ENCODE results near the gene WSCD2.

Gene WSCD2

DNA sequence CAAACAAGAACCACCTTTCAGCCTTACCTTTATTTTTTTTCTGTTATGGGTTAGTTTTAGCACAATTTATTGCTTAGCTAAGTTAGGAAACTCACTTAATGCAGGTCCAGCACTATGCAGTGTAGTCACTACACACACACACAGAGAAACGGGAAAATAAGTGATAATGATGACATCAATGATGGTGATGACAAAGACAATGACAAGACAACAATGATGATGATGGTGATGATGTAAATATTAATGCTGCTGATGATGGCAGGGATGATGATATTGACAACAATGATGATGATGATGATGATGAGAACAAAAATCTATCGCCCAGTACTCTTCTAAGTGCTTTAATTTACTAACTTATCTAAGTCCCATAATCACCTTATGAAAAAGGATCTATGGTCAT, 41.1 kb downstream of the WSCD2 start:
- DNase-seq: no peak

DNA sequence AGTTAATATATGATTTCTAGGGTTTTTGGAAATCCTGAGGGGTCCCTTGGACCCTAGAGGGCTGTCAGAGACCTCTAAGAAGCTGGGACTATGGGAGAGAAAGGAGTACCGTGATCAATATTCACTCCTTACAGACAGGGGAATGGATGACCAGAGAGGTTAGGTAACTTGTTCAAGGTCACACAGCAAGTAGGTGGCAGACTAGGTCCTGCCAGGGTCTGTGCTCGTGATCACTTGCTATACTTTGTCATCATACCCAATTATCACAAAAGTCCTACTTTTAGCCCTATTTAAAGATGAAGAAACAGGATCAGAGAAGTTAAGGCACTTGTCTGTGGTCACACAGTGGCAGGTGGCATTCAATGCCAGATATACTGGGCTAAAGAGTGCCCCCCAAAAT, 42.9 kb downstream of the WSCD2 start:
- no peak for DNase-seq

DNA sequence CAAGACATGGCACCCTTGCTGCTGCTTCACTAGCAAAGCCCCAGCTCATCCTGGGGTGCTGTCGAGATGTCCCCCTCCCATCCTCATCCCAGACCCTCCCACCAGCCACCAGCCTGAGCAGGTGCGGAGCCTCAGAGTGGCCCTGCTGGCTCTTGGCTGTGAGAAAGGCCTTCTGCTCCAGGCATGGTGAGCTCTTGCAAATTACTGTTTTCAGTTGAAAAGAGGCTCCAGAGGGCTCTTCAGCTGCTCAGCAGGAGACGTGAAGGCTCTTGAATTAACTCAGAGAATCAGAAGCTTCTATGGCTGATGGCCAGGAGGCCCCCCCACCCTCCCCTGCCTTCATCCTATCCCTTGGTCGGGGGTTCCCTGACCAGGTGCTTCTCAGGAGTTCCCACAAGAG, 44.1 kb downstream of the WSCD2 start:
- DNase-seq: no peak

GRCh38 chr12:108173892-108174291, 44.8 kb downstream of the WSCD2 start:
- no peak for DNase-seq

- no peak for DNase-seq
Observed at GRCh38 chr12:108174641-108175040, 45.6 kb downstream of the WSCD2 start.

DNA sequence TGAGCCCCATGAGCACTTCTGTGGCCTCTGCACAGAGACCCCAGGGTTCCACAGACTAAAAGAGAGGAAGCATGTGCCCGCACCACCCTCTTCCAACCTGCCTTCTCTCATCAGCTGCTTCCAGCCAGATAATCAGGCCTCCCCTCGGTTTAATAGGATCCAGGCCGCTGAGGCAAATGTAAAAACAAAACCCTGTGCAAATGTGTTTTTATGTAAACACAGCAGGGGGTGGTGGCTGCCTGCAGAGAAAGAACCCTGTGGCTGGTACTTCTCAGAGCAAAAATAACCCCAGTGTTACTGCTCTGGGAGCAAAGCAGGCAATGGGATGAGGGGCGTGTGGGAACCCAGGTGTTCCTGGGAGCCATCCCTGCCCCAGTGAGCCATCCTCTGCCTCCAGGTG, 46.2 kb downstream of the WSCD2 start:
- no peak for DNase-seq

DNA sequence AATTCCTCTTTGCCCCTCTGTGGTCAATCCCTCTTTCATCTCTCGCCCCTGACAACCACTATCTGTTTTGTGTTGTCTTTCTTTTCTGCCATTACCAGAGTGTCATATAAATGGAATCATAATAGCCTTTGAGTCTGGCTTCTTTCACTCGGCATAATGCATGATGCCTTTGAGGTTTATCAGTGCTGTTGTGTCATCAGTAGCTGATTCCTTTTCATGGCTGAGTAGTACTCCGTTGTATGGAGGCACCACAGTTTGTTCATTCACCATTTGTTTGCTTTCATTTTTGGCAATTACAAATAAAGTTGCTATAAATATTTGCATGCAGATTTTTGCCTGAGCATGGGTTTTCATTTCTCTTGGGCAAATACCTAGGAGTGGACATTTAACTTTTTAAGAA, 47.2 kb downstream of the WSCD2 start:
- no peak for DNase-seq

- no peak for DNase-seq
Observed at GRCh38 chr12:108177131-108177530, 48.0 kb downstream of the WSCD2 start.

DNA sequence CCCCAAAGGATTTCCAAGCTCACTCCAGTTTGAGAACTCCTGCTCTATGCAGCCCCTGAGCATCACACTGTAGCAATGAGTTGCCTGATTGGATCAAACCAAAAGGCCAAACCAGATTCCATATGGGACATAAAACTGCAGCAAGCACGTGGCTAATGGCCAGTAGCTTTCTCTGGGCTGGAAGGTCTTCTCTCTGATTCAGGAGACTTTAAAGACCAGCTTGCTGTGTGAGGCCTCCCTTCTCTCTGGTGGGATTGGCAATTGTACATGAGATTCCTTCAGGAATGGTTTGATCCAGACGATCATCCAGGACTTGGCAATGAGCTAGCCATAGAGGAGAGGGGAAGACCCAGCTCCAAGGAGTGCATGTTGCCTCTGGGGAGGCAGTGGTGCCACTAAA, 50.2 kb downstream of the WSCD2 start:
- no peak for DNase-seq

GRCh38 chr12:108180255-108181094, 51.4 kb downstream of the WSCD2 start:
- DNase-seq: no peak

DNA sequence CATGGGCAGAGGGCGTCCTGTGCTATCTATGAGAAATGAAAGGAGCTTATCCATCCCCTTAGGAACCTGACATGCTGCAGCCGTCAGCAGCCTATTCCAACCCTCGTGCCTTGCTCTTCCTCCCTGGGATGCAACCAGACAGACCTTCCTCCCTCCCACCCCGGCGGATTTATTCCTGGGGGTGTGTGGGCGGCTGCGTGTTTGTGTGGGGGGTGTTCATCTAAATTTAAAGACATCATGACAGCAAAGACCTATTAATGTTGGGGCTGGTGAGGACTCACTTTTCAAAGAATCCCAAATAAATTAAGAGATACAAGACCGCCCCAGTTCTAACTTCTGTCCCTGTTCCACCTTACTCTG, 52.0 kb downstream of the WSCD2 start:
- no peak for DNase-seq

DNA sequence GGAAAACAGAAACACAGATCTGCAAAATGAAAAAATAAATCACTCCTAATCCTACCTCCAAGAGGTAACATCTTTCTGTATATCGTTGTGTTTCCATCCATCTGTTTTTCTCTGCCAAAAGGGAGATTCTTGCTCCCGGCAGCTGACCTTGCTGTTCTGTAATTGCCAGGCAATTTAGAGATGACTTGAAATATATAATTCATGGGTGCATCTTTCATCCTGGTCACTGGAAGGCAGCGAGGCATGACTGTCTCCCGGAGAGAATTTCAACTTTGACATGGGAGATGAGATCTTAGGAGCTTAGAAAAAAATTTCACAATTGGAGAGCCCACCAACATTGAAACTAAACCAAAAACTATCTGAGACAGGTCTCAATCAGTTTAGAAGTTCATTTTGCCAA, 53.0 kb downstream of the WSCD2 start:
- DNase-seq: no peak

GRCh38 chr12:108185002-108185401, 55.9 kb downstream of the WSCD2 start:
- no peak for DNase-seq

- no peak for DNase-seq
Observed at GRCh38 chr12:108187831-108188230, 58.7 kb downstream of the WSCD2 start.

- DNase-seq: no peak
Observed at GRCh38 chr12:108190529-108190928, 61.4 kb downstream of the WSCD2 start.

DNA sequence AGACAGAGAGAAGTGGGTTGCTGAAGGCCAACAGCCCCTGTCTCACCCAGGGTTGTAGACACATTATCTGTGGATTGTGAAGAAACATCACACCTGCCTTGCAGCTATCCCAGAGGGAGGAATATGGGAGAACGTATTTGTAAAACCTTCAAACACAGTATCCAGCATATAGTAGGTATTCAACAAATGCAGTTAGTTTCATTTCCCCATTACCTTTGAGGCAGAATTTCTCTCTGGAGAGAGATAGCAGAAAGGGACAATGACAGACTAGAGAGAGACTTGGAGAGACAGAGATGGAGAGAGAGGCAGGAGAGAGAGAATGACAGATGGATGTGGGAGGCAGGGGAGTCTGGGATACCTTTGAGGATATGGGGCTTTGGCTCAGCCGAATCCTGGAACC, 62.0 kb downstream of the WSCD2 start:
- no peak for DNase-seq

- DNase-seq: no peak
Observed at GRCh38 chr12:108191938-108192337, 62.9 kb downstream of the WSCD2 start.

DNA sequence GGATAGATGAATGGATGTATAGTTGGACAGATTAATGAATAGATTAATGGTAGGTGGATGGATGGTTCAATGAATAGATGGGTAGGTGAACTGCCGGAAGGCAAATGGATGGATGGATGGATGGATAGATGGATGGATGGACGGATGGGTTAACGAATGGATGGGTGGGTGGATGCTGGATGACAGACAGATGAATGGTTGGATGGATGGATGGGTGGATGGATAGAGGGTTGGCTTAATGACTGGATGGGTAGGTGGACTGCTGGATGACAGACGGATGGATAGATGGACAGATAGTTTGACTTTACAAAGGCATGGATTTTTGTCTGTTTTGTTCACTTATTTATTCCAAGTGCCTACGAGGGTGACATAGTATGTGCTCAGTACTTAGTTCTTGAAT, 64.4 kb downstream of the WSCD2 start:
- no peak for DNase-seq

- no peak for DNase-seq
Observed at GRCh38 chr12:108193917-108194316, 64.8 kb downstream of the WSCD2 start.

- DNase-seq: no peak
Observed at GRCh38 chr12:108194585-108194984, 65.5 kb downstream of the WSCD2 start.

GRCh38 chr12:108196319-108196718, 67.2 kb downstream of the WSCD2 start:
- DNase-seq: no peak

- DNase-seq: no peak
Observed at GRCh38 chr12:108196921-108197320, 67.8 kb downstream of the WSCD2 start.

- no peak for DNase-seq
Observed at GRCh38 chr12:108198043-108198442, 69.0 kb downstream of the WSCD2 start.

DNA sequence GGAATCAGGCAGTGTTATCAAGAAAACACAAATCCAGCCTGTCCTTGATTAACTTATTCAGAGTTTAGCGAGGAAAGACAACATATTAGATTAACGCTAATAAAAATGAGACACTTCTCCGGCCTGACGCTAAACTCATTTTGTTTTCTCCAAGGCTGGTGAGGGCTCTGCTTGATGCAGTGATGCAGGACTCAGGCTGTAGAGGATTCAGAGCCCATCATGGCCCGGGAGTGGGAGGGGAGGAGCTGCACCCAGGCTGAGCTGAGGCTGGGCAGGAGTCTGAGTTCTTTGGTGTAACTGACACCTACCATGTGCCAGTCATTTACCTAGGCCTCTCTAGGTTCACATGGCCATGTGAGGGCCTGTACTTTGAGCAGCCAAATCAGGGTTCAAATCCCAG, 70.0 kb downstream of the WSCD2 start:
- no peak for DNase-seq

- DNase-seq: no peak
Observed at GRCh38 chr12:108201808-108202207, 72.7 kb downstream of the WSCD2 start.

Measured in activated T-cell treated with anti-CD3 and anti-CD28 coated beads for 4 hours (primary cell).